HCT116 (cell line): ENCODE measurements around the gene UVRAG. TPM values are rescaled to one million over a fixed set of nuclear protein-coding genes. Genes with fewer than 3 reads are reported as not detected.

Experiments used
- ATAC-seq: fragments of 200-7000 bp; cut with Tn5 transposase; 2 replicates; pipeline ENCODE4 v1.9.1; 2020; ENCODE audit warnings: mild to moderate bottlenecking, moderate library complexity
- BruUV-seq: library from RNA; stranded (reverse); fragments of 400-500 nt; replicated peaks from 2 replicates; lab custom pipeline; 2021; lab: Mats Ljungman, UMichigan
- CTCF ChIA-PET: fragments of 300-600 bp; sonication (Branson Sonifier 250); formaldehyde crosslinking; loops from one replicate; lab custom pipeline; 2021; ENCODE audit warnings: antibody characterized with exemption; lab: Charles Lee
- POLR2A ChIA-PET: fragments of 300-600, 350-600 bp; sonication (Branson Sonifier 250); formaldehyde crosslinking; loops from one replicate; lab custom pipeline; 2021; ENCODE audit warnings: antibody characterized with exemption; lab: Charles Lee
- RAD21 ChIA-PET, 2 experiments: fragments of 300-600 bp; sonication (Branson Sonifier 250); formaldehyde crosslinking; loops; one replicate each; lab custom pipeline; 2023; ENCODE audit warnings: low total read pairs in 2 of 2; ENCODE audit not compliant: uncharacterized antibody in 2 of 2, unreplicated experiment in 2 of 2, low non-redundant PET in 1 of 2; lab: Charles Lee
- DNase-seq: peaks from one replicate; pipeline ENCODE4 v3.0.0-alpha.2; 2010; ENCODE audit warnings: low read depth, low spot score
- H2AFZ ChIP-seq: fragments of 200-600 bp; shearing (Covaris generic), sonication (generic); 2 replicates; pipeline ENCODE4 v1.6.1; 2017; ENCODE audit warnings: low read depth, mixed run types, mixed read lengths, antibody characterized with exemption, low read length; ENCODE audit not compliant: poor library complexity, severe bottlenecking
- H3K27ac ChIP-seq: 2 replicates; pipeline ENCODE4 v1.5.1; 2012; ENCODE audit warnings: low read depth, low read length
- H3K27me3 ChIP-seq: fragments of 200-600 bp; sonication (generic); 2 replicates; pipeline ENCODE4 v1.6.1; 2016; ENCODE audit warnings: mixed run types, low read length, mixed read lengths; ENCODE audit not compliant: insufficient read depth
- H3K36me3 ChIP-seq, 2 experiments: fragments of 200-500 bp in 1 of 2; fragments of 200-600 bp in 1 of 2; sonication (Bioruptor generic) in 1 of 2; sonication (generic) in 1 of 2; 2 replicates each; pipeline versions ENCODE4 v1.5.1 to v1.6.1; 2014 to 2016; ENCODE audit warnings: low read length in 2 of 2, inconsistent platforms in 1 of 2, mixed read lengths in 1 of 2, mixed run types in 1 of 2; ENCODE audit not compliant: insufficient read depth in 2 of 2, control insufficient read depth in 1 of 2
- H3K4me1 ChIP-seq, 2 experiments: fragments of 200-600 bp in 1 of 2; sonication (generic) in 1 of 2; 2 replicates each; pipeline versions ENCODE4 v1.5.1 to v1.6.1; 2012 to 2017; ENCODE audit warnings: low read length in 2 of 2, inconsistent platforms in 1 of 2, mild to moderate bottlenecking in 1 of 2, mixed read lengths in 1 of 2, mixed run types in 1 of 2, moderate library complexity in 1 of 2; ENCODE audit not compliant: insufficient read depth in 2 of 2, control insufficient read depth in 1 of 2
- H3K4me2 ChIP-seq: fragments of 200-600 bp; sonication (generic); 2 replicates; pipeline ENCODE4 v1.6.1; 2017; ENCODE audit warnings: mixed run types, low read length, mixed read lengths
- H3K4me3 ChIP-seq, 2 experiments: fragments of 200-600 bp in 1 of 2; sonication (generic) in 1 of 2; replicated peaks in 1 of 2; 2 replicates each; pipeline ENCODE4 v1.5.1; 2011 to 2016; ENCODE audit warnings: low read length in 2 of 2, control low read depth in 1 of 2, low read depth in 1 of 2, mild to moderate bottlenecking in 1 of 2, mixed read lengths in 1 of 2, mixed run types in 1 of 2
- H3K79me2 ChIP-seq: fragments of 200-600 bp; sonication (generic); 2 replicates; pipeline ENCODE4 v1.6.1; 2017; ENCODE audit warnings: mild to moderate bottlenecking, mixed run types, low read length, moderate library complexity, mixed read lengths; ENCODE audit not compliant: insufficient read depth
- H3K9ac ChIP-seq: fragments of 200-600 bp; sonication (generic); 2 replicates; pipeline ENCODE4 v1.6.1; 2016; ENCODE audit warnings: low read length, mixed read lengths
- H3K9me2 ChIP-seq: fragments of 200-600 bp; sonication (generic), shearing (Covaris generic); 2 replicates; pipeline ENCODE4 v1.6.1; 2017; ENCODE audit warnings: mixed run types, mild to moderate bottlenecking, moderate library complexity; ENCODE audit not compliant: insufficient read depth
- H3K9me3 ChIP-seq, 2 experiments: fragments of 200-500 bp in 1 of 2; fragments of 200-600 bp in 1 of 2; sonication (Bioruptor generic) in 1 of 2; sonication (generic) in 1 of 2; 2 replicates each; pipeline ENCODE4 v1.6.1; 2014 to 2017; ENCODE audit warnings: low read length in 2 of 2, mixed read lengths in 2 of 2, inconsistent platforms in 1 of 2, low read depth in 1 of 2, mild to moderate bottlenecking in 1 of 2, mixed run types in 1 of 2, moderate library complexity in 1 of 2; ENCODE audit not compliant: control insufficient read depth in 1 of 2, insufficient read depth in 1 of 2
- H4K20me1 ChIP-seq: fragments of 200-600 bp; sonication (generic), shearing (Covaris generic); 2 replicates; pipeline ENCODE4 v1.6.1; 2017; ENCODE audit warnings: mixed run types, mild to moderate bottlenecking, moderate library complexity; ENCODE audit not compliant: insufficient read depth
- CBX3 ChIP-seq: IDR thresholded peaks from 2 replicates; pipeline ENCODE4 v1.6.1; 2012; ENCODE audit warnings: low read depth
- CEBPB ChIP-seq: IDR thresholded peaks from 2 replicates; pipeline ENCODE4 v1.6.1; 2012; ENCODE audit warnings: low read depth
- EZH2 ChIP-seq: fragments of 200-600 bp; sonication (generic); IDR thresholded peaks from 2 replicates; pipeline ENCODE4 v1.6.1; 2017; ENCODE audit warnings: antibody characterized with exemption, mixed run types
- EZH2phosphoT487 ChIP-seq: fragments of 200-600 bp; IDR thresholded peaks from 2 replicates; pipeline ENCODE4 v1.6.1; 2018; ENCODE audit warnings: antibody characterized with exemption, borderline replicate concordance
- FOSL1 ChIP-seq: IDR thresholded peaks from 2 replicates; pipeline ENCODE4 v1.6.1; 2012; ENCODE audit warnings: low read depth
- JUND ChIP-seq: IDR thresholded peaks from 2 replicates; pipeline ENCODE4 v1.6.1; 2012
- POLR2A ChIP-seq: IDR thresholded peaks from 2 replicates; pipeline ENCODE4 v1.7.0; 2011; ENCODE audit warnings: borderline replicate concordance; ENCODE audit not compliant: insufficient read depth, insufficient read length; ENCODE audit errors: extremely low read depth
- POLR2AphosphoS5 ChIP-seq: IDR thresholded peaks from 2 replicates; pipeline ENCODE4 v1.6.1; 2011; ENCODE audit warnings: mild to moderate bottlenecking, low read depth, low read length, moderate library complexity
- SP1 ChIP-seq: IDR thresholded peaks from 2 replicates; pipeline ENCODE4 v1.6.1; 2012; ENCODE audit warnings: low read depth
- YY1 ChIP-seq: IDR thresholded peaks from 2 replicates; pipeline ENCODE4 v1.6.1; 2011; ENCODE audit warnings: low read length, low read depth, moderate library complexity, mild to moderate bottlenecking; ENCODE audit not compliant: insufficient replicate concordance; ENCODE audit errors: extremely low read depth
- ZNF274 ChIP-seq: fragments of 200-500 bp; sonication (Bioruptor generic); IDR thresholded peaks from 2 replicates; pipeline ENCODE4 v1.6.1; 2014; ENCODE audit warnings: mild to moderate bottlenecking, low read depth, low read length, inconsistent platforms
- intact Hi-C: fragments of 100-400 bp; cut with micrococcal nuclease; formaldehyde crosslinking; loops from 2 replicates; pipeline ENCODE4 v1.10.0; 2022
- total RNA-seq: library from RNA; stranded (reverse); gene quantifications from one replicate; pipeline ENCODE4 v1.2.1, GENCODE V29; 2021; ENCODE audit not compliant: unreplicated experiment
- TF ChIP-seq, protein P1 (sequence below): IDR thresholded peaks from 2 replicates; pipeline ENCODE4 v1.6.1; 2011; ENCODE audit warnings: mild to moderate bottlenecking, low read length, moderate library complexity; ENCODE audit not compliant: insufficient replicate concordance; ENCODE audit errors: extremely low read depth
- TF ChIP-seq, protein P2 (sequence below): IDR thresholded peaks from 2 replicates; pipeline ENCODE4 v1.6.1; 2012

The UVRAG gene
- total RNA-seq, 1 experiment from 2014 or later: 12.3 TPM

DNA sequence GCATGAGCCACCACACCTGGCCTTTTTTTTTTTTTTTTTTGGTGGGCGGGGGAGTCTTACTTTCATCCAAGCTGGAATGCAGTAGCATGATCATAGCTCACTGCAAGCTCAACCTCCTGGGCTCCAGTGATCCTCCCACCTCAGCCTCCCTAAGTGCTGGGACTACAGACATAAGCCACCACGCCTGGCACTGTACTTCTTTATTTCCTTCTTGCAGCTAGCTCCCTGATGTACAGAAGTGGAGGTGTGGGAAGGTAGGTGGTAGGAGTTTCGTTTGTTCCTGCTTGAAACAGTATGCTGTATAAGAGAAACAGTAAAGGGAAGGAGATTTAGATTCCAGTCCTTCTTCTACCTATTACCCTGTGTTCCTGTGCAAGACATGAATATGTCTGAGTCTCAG, 319.2 kb downstream of the UVRAG start (continued):
- TF ChIP-seq, protein P1, sequence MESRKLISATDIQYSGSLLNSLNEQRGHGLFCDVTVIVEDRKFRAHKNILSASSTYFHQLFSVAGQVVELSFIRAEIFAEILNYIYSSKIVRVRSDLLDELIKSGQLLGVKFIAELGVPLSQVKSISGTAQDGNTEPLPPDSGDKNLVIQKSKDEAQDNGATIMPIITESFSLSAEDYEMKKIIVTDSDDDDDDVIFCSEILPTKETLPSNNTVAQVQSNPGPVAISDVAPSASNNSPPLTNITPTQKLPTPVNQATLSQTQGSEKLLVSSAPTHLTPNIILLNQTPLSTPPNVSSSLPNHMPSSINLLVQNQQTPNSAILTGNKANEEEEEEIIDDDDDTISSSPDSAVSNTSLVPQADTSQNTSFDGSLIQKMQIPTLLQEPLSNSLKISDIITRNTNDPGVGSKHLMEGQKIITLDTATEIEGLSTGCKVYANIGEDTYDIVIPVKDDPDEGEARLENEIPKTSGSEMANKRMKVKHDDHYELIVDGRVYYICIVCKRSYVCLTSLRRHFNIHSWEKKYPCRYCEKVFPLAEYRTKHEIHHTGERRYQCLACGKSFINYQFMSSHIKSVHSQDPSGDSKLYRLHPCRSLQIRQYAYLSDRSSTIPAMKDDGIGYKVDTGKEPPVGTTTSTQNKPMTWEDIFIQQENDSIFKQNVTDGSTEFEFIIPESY: no peak
- TF ChIP-seq ZNF274: no peak
- TF ChIP-seq, protein P2, sequence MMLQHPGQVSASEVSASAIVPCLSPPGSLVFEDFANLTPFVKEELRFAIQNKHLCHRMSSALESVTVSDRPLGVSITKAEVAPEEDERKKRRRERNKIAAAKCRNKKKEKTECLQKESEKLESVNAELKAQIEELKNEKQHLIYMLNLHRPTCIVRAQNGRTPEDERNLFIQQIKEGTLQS: no peak
- no peak for TF ChIP-seq YY1

DNA sequence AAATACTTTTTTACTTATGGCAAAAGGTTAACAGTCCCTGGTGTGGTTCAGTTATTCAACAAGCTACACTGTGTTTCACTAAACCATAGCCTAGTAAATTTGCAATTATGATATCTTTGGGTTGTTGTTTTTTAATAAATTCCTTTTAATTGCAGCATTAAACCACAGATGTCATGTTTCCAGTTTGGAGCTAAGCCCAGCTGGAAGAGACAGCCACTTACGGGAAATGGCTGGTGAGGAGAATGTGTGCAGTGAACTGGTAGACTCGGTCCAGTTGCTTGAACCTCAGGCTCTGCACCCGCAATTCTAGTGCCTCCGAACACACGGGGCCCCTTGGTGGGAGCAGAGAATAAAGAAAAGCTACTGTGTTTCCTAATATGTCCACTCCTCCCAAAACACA, 320.5 kb downstream of the UVRAG start:
- Histone ChIP-seq H3K4me3 (no peak overlapping the region), H3K36me3 (no peaks in the 10 kb centered on the region), H3K27ac (no peak overlapping the region), H3K4me2 (no peak overlapping the region), H3K9me3 (no peaks in the 10 kb centered on the region), H3K9me2 (no peaks in the 10 kb centered on the region), H3K4me1 (no peaks in the 10 kb centered on the region), H3K27me3 (no peaks in the 10 kb centered on the region), H2AFZ (no peak overlapping the region), H3K9ac (no peak overlapping the region), H3K79me2 (no peaks in the 10 kb centered on the region), H4K20me1 (no peaks in the 10 kb centered on the region)
- intact Hi-C loops: no loop called here
- no TSS peak for BruUV-seq
- ChIA-PET CTCF (no interaction called here), POLR2A (no interaction called here), RAD21 (no interaction called here)
- no peak for DNase-seq
- TF ChIP-seq CBX3: no peak
- no peak for TF ChIP-seq POLR2A
- no peak for TF ChIP-seq POLR2AphosphoS5
- no peak for TF ChIP-seq FOSL1
- no peak for TF ChIP-seq SP1
- no peak for TF ChIP-seq CEBPB
- no peak for TF ChIP-seq EZH2phosphoT487
- no peak for TF ChIP-seq EZH2
- TF ChIP-seq JUND: no peak
- no peak for ATAC-seq
